ENCODE results near the gene CYP27A1. TPM values are rescaled to one million over a fixed set of nuclear protein-coding genes. Genes with fewer than 3 reads are reported as not detected.

CYP27A1 gene
- total RNA-seq, 2 experiments from 2014 or later: 0.10 TPM; not detected in 1

GRCh38 chr2:218804817-218805216 is 22.9 kb downstream of the CYP27A1 start:
- Mint-ChIP-seq H3K4me3 (no peak overlapping the region), H3K36me3 (peaks cover 3% of the 10 kb centered on the region), H3K27me3 (peaks cover 15% of the 10 kb centered on the region), H3K4me1 (ENCODE audit: low read depth) (peaks cover 6% of the 10 kb centered on the region), H3K27ac (no peak overlapping the region), H3K9me3 (peaks cover 9% of the 10 kb centered on the region)
- intact Hi-C loops (cut with micrococcal nuclease): no loop called here
- ChIA-PET CTCF (no interaction called here), POLR2A (no interaction called here)
- DNase-seq: no peak

- DNase-seq: no peak
- Mint-ChIP-seq H3K4me1 (ENCODE audit: low read depth) (peaks cover 6% of the 10 kb centered on the region), H3K27ac (no peak overlapping the region), H3K9me3 (peaks cover 9% of the 10 kb centered on the region), H3K27me3 (peaks cover 15% of the 10 kb centered on the region), H3K4me3 (no peak overlapping the region), H3K36me3 (peaks cover 3% of the 10 kb centered on the region)
- intact Hi-C loops (cut with micrococcal nuclease): no loop called here
- CTCF ChIA-PET: no interaction called here
- POLR2A ChIA-PET: no interaction called here
Observed at GRCh38 chr2:218805627-218806026, 23.7 kb downstream of the CYP27A1 start.

- intact Hi-C loops (cut with micrococcal nuclease): no loop called here
- CTCF ChIA-PET: no interaction called here
- Mint-ChIP-seq H3K36me3 (peaks cover 3% of the 10 kb centered on the region), H3K27ac (no peak overlapping the region), H3K4me1 (ENCODE audit: low read depth) (peaks cover 6% of the 10 kb centered on the region), H3K27me3 (peaks cover 17% of the 10 kb centered on the region), H3K4me3 (no peak overlapping the region), H3K9me3 (peaks cover 9% of the 10 kb centered on the region)
- DNase-seq: no peak
- POLR2A ChIA-PET: no interaction called here
Observed at GRCh38 chr2:218806346-218806978, 24.5 kb downstream of the CYP27A1 start.

GRCh38 chr2:218807626-218808025 is 25.7 kb downstream of the CYP27A1 start:
- intact Hi-C loops (cut with micrococcal nuclease): no loop called here
- ChIA-PET POLR2A (no interaction called here), CTCF (interaction anchor here (1.1 kb wide), 1 partner anchor 40 kb away, joined by 3 read pairs; no protein-coding TSS in a partner anchor)
- Mint-ChIP-seq H3K4me1 (ENCODE audit: low read depth) (peaks cover 4% of the 10 kb centered on the region), H3K27ac (no peak overlapping the region), H3K9me3 (peaks cover 9% of the 10 kb centered on the region), H3K4me3 (no peak overlapping the region), H3K27me3 (peaks cover 25% of the 10 kb centered on the region), H3K36me3 (peaks cover 3% of the 10 kb centered on the region)
- no peak for DNase-seq

GRCh38 chr2:218809515-218809914 is 27.6 kb downstream of the CYP27A1 start:
- H3K4me1 Mint-ChIP-seq (ENCODE audit: low read depth): no peaks in the 10 kb centered on the region
- H3K27me3 Mint-ChIP-seq: peaks cover 24% of the 10 kb centered on the region
- ChIA-PET CTCF (no interaction called here), POLR2A (no interaction called here)
- H3K36me3 Mint-ChIP-seq: peaks cover 3% of the 10 kb centered on the region
- peaks cover 4% of the 10 kb centered on the region for H3K9me3 Mint-ChIP-seq
- H3K4me3 Mint-ChIP-seq: no peak overlapping the region
- no peak for DNase-seq
- no peak overlapping the region for H3K27ac Mint-ChIP-seq
- intact Hi-C loops (cut with micrococcal nuclease): no loop called here

GRCh38 chr2:218810256-218810655 is 28.3 kb downstream of the CYP27A1 start:
- no peak for DNase-seq
- Mint-ChIP-seq H3K4me3 (no peak overlapping the region), H3K36me3 (no peaks in the 10 kb centered on the region), H3K27me3 (peaks cover 22% of the 10 kb centered on the region), H3K9me3 (no peaks in the 10 kb centered on the region), H3K4me1 (ENCODE audit: low read depth) (no peaks in the 10 kb centered on the region), H3K27ac (no peak overlapping the region)
- POLR2A ChIA-PET: no interaction called here
- CTCF ChIA-PET: interaction anchor here (0.6 kb wide), 2 partner anchors 242 to 541 kb away, joined by 4 to 5 read pairs; no protein-coding TSS in a partner anchor
- intact Hi-C loops (cut with micrococcal nuclease): no loop called here

GRCh38 chr2:218811382-218811781 is 29.4 kb downstream of the CYP27A1 start:
- H3K4me1 Mint-ChIP-seq (ENCODE audit: low read depth): no peaks in the 10 kb centered on the region

GRCh38 chr2:218812096-218812815 is 30.3 kb downstream of the CYP27A1 start:
- intact Hi-C loops (cut with micrococcal nuclease): no loop called here
- Mint-ChIP-seq H3K9me3 (no peaks in the 10 kb centered on the region), H3K36me3 (no peaks in the 10 kb centered on the region), H3K4me3 (no peak overlapping the region), H3K27ac (no peak overlapping the region), H3K27me3 (peaks cover 18% of the 10 kb centered on the region), H3K4me1 (ENCODE audit: low read depth) (no peaks in the 10 kb centered on the region)
- POLR2A ChIA-PET: no interaction called here
- CTCF ChIA-PET: interaction anchor here (1.4 kb wide), 1 partner anchor 41 kb away, joined by 3 read pairs; no protein-coding TSS in a partner anchor
- no peak for DNase-seq

More at GRCh38 chr2:218811382-218811781, 29.4 kb downstream of the CYP27A1 start:
- DNase-seq: no peak
- intact Hi-C loops (cut with micrococcal nuclease): no loop called here
- no peak overlapping the region for H3K4me3 Mint-ChIP-seq
- H3K36me3 Mint-ChIP-seq: no peaks in the 10 kb centered on the region
- H3K9me3 Mint-ChIP-seq: no peaks in the 10 kb centered on the region
- H3K27ac Mint-ChIP-seq: no peak overlapping the region
- CTCF ChIA-PET: interaction anchor here (1.4 kb wide), 1 partner anchor 42 kb away, joined by 3 read pairs; no protein-coding TSS in a partner anchor
- POLR2A ChIA-PET: no interaction called here
- H3K27me3 Mint-ChIP-seq: peaks cover 18% of the 10 kb centered on the region

GRCh38 chr2:218812861-218813260 is 30.9 kb downstream of the CYP27A1 start:
- no peak overlapping the region for H3K4me3 Mint-ChIP-seq
- H3K4me1 Mint-ChIP-seq (ENCODE audit: low read depth): no peaks in the 10 kb centered on the region
- peaks cover 18% of the 10 kb centered on the region for H3K27me3 Mint-ChIP-seq
- no peaks in the 10 kb centered on the region for H3K9me3 Mint-ChIP-seq
- intact Hi-C loops (cut with micrococcal nuclease): no loop called here
- no peak for DNase-seq
- CTCF ChIA-PET: no interaction called here
- no peaks in the 10 kb centered on the region for H3K36me3 Mint-ChIP-seq
- POLR2A ChIA-PET: no interaction called here
- no peak overlapping the region for H3K27ac Mint-ChIP-seq

- Mint-ChIP-seq H3K4me3 (no peak overlapping the region), H3K27me3 (peaks cover 17% of the 10 kb centered on the region), H3K4me1 (ENCODE audit: low read depth) (no peaks in the 10 kb centered on the region), H3K36me3 (no peaks in the 10 kb centered on the region), H3K27ac (no peak overlapping the region), H3K9me3 (no peaks in the 10 kb centered on the region)
- intact Hi-C loops (cut with micrococcal nuclease): no loop called here
- ChIA-PET CTCF (no interaction called here), POLR2A (no interaction called here)
- DNase-seq: no peak
Observed at GRCh38 chr2:218813771-218814460, 32.0 kb downstream of the CYP27A1 start.

GRCh38 chr2:218814540-218815243 is 32.7 kb downstream of the CYP27A1 start:
- POLR2A ChIA-PET: no interaction called here

GRCh38 chr2:218815244-218815637 is 33.3 kb downstream of the CYP27A1 start:
- no peaks in the 10 kb centered on the region for H3K9me3 Mint-ChIP-seq
- CTCF ChIA-PET: interaction anchor here (0.6 to 1.2 kb wide), 4 partner anchors 32 to 128 kb away, joined by 3 read pairs; no protein-coding TSS in a partner anchor
- H3K4me3 Mint-ChIP-seq: no peak overlapping the region
- no peaks in the 10 kb centered on the region for H3K4me1 Mint-ChIP-seq (ENCODE audit: low read depth)
- intact Hi-C loops (cut with micrococcal nuclease): no loop called here
- no peak for DNase-seq
- H3K36me3 Mint-ChIP-seq: no peaks in the 10 kb centered on the region
- peaks cover 14% of the 10 kb centered on the region for H3K27me3 Mint-ChIP-seq
- POLR2A ChIA-PET: no interaction called here
- H3K27ac Mint-ChIP-seq: no peak overlapping the region

More at GRCh38 chr2:218814540-218815243, 32.7 kb downstream of the CYP27A1 start:
- DNase-seq: no peak
- Mint-ChIP-seq H3K4me3 (no peak overlapping the region), H3K36me3 (no peaks in the 10 kb centered on the region), H3K4me1 (ENCODE audit: low read depth) (no peaks in the 10 kb centered on the region), H3K27me3 (peaks cover 15% of the 10 kb centered on the region), H3K27ac (no peak overlapping the region), H3K9me3 (no peaks in the 10 kb centered on the region)
- intact Hi-C loops (cut with micrococcal nuclease): no loop called here
- CTCF ChIA-PET: interaction anchor here (0.6 to 1.2 kb wide), 4 partner anchors 33 to 127 kb away, joined by 3 read pairs; no protein-coding TSS in a partner anchor

Data from activated CD4-positive, alpha-beta memory T cell treated with anti-CD3 and anti-CD28 coated beads for 36 hours (primary cell).